OCI-LY7 (cell line): ENCODE measurements around the gene CD300E. TPM values are rescaled to one million over a fixed set of nuclear protein-coding genes. Genes with fewer than 3 reads are reported as not detected.
A peak's percentile ranks its signal among the peaks of the same experiment; 100 is the strongest.

ENCODE experiments used
- BruUV-seq: library from RNA; stranded (reverse); fragments of 400-500 nt; replicated peaks from 2 replicates; lab custom pipeline; 2021; lab: Mats Ljungman, UMichigan
- CTCF ChIA-PET: fragments of 300-600 bp; sonication (Branson Sonifier 250); formaldehyde crosslinking; loops from one replicate; lab custom pipeline; 2022; ENCODE audit warnings: antibody characterized with exemption; ENCODE audit not compliant: unreplicated experiment; lab: Charles Lee
- POLR2A ChIA-PET: fragments of 300-600 bp; sonication (Branson Sonifier 250); formaldehyde crosslinking; loops from one replicate; lab custom pipeline; 2022; ENCODE audit warnings: antibody characterized with exemption; lab: Charles Lee
- DNase-seq: peaks from one replicate; pipeline ENCODE4 v3.0.0-alpha.2; 2015; ENCODE audit warnings: low spot score
- H2AFZ ChIP-seq: fragments of 200-600 bp; sonication (generic), shearing (Covaris generic); 2 replicates; pipeline ENCODE4 v1.6.1; 2014; ENCODE audit warnings: mild to moderate bottlenecking, antibody characterized with exemption, low read length, moderate library complexity
- H3K27ac ChIP-seq: fragments of 200-600 bp; sonication (generic); 2 replicates; pipeline ENCODE4 v1.5.1; 2014; ENCODE audit warnings: mixed run types, low read depth, mild to moderate bottlenecking, moderate library complexity, low read length, inconsistent platforms; ENCODE audit not compliant: poor library complexity, severe bottlenecking
- H3K36me3 ChIP-seq: fragments of 200-600 bp; sonication (generic); 2 replicates; pipeline ENCODE4 v1.6.1; 2014; ENCODE audit warnings: mild to moderate bottlenecking, antibody characterized with exemption, low read length, moderate library complexity, mixed read lengths; ENCODE audit not compliant: insufficient read depth
- H3K4me1 ChIP-seq: fragments of 200-600 bp; sonication (generic); 2 replicates; pipeline ENCODE4 v1.5.1; 2014; ENCODE audit warnings: mild to moderate bottlenecking, low read length; ENCODE audit not compliant: insufficient read depth, poor library complexity, severe bottlenecking
- H3K4me2 ChIP-seq: fragments of 200-600 bp; sonication (generic); 2 replicates; pipeline ENCODE4 v1.6.1; 2014; ENCODE audit warnings: mild to moderate bottlenecking, low read length
- H3K4me3 ChIP-seq: fragments of 200-600 bp; sonication (generic); 2 replicates; pipeline ENCODE4 v1.5.1; 2014; ENCODE audit warnings: mild to moderate bottlenecking, low read depth, low read length; ENCODE audit not compliant: poor library complexity, severe bottlenecking
- H3K79me2 ChIP-seq: fragments of 200-600 bp; sonication (generic); 2 replicates; pipeline ENCODE4 v1.6.1; 2016; ENCODE audit warnings: low read depth, mild to moderate bottlenecking, low read length, moderate library complexity, mixed read lengths; ENCODE audit not compliant: insufficient read depth
- H3K9me2 ChIP-seq: fragments of 200-600 bp; sonication (generic); 2 replicates; pipeline ENCODE4 v1.6.1; 2016; ENCODE audit warnings: mild to moderate bottlenecking, low read length, mixed read lengths; ENCODE audit not compliant: insufficient read depth
- H3K9me3 ChIP-seq: fragments of 200-600 bp; sonication (generic); 2 replicates; pipeline ENCODE4 v1.6.1; 2014; ENCODE audit warnings: mild to moderate bottlenecking, mixed run types, low read length, mixed read lengths
- H4K20me1 ChIP-seq: fragments of 200-600 bp; sonication (generic); 2 replicates; pipeline ENCODE4 v1.6.1; 2014; ENCODE audit warnings: mild to moderate bottlenecking, antibody characterized with exemption, low read length, moderate library complexity, mixed read lengths; ENCODE audit not compliant: insufficient read depth
- CTCF ChIP-seq: fragments of 200-600 bp; sonication (generic); conservative IDR thresholded peaks from 2 replicates; pipeline ENCODE4 v1.5.1; 2014; ENCODE audit warnings: mild to moderate bottlenecking, antibody characterized with exemption, low read length, moderate library complexity, mixed read lengths
- EZH2phosphoT487 ChIP-seq: fragments of 200-600 bp; sonication (generic); IDR thresholded peaks from 2 replicates; pipeline ENCODE4 v1.6.1; 2018; ENCODE audit warnings: low read depth, borderline replicate concordance, mild to moderate bottlenecking, mixed run types, antibody characterized with exemption, low read length, moderate library complexity, mixed read lengths
- intact Hi-C: fragments of 100-400 bp; cut with micrococcal nuclease; formaldehyde crosslinking; loops from one replicate; pipeline ENCODE4 v1.10.0; 2022; ENCODE audit not compliant: unreplicated experiment
- total RNA-seq, 2 experiments: library from RNA; depleted of rRNA in 1 of 2; stranded (reverse); fragments of >200 nt in 1 of 2; shearing (Covaris generic) in 1 of 2; gene quantifications; 2 replicates each; pipeline ENCODE4 v1.2.3, GENCODE V29; 2014 to 2022

CD300E gene
- total RNA-seq, 2 experiments from 2014 or later: not detected

DNA sequence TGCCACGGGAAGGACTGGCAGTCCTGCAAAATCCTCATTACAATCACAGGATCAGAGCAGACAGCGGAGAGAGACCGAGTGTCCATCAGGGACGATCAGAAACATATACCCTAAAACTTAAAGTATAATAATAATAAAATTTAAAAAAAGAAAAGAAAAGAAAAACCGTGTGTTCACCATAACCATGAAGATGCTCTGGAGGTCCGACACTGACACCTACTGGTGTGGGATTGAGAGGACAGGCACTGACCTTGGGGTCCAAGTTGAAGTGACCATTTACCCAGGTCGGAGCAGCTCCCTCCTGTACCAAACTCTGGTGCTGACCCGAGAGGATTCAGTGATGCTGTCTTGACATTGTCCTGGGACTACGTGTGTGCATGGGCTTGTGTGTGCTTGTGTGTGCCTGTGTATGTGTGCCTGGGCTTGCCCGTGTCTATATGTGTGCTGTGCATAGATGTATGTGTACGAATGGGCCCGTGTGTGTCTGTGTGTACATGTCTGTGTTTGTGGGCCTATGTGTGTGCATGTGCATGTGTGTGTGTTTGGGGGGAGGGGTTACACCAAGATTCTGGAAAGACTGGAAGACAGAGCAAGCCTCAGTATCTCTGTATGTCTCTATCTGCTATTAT, 21.5 kb downstream of the CD300E start:
- H3K79me2 ChIP-seq: no peaks in the 10 kb centered on the region
- peak; percentile 54 for DNase-seq
- no peaks in the 10 kb centered on the region for H4K20me1 ChIP-seq
- H3K9me3 ChIP-seq: no peaks in the 10 kb centered on the region
- H3K9me2 ChIP-seq: no peaks in the 10 kb centered on the region
- POLR2A ChIA-PET: no interaction called here
- no TSS peak for BruUV-seq
- no peak overlapping the region for H3K4me2 ChIP-seq
- no peaks in the 10 kb centered on the region for H3K36me3 ChIP-seq
- intact Hi-C loops: loop anchor here (1.0 kb wide), 1 partner anchor 223 kb away; no protein-coding TSS in a partner anchor
- TF ChIP-seq EZH2phosphoT487 (no peak), CTCF (peak; percentile 84)
- CTCF ChIA-PET: interaction anchor here (0.6 kb wide), 1 partner anchor 227 kb away, joined by 5 read pairs; no protein-coding TSS in a partner anchor
- no peak overlapping the region for H3K4me3 ChIP-seq
- no peak overlapping the region for H2AFZ ChIP-seq
- H3K4me1 ChIP-seq: peaks cover 21% of the 10 kb centered on the region
- H3K27ac ChIP-seq: no peak overlapping the region

DNA sequence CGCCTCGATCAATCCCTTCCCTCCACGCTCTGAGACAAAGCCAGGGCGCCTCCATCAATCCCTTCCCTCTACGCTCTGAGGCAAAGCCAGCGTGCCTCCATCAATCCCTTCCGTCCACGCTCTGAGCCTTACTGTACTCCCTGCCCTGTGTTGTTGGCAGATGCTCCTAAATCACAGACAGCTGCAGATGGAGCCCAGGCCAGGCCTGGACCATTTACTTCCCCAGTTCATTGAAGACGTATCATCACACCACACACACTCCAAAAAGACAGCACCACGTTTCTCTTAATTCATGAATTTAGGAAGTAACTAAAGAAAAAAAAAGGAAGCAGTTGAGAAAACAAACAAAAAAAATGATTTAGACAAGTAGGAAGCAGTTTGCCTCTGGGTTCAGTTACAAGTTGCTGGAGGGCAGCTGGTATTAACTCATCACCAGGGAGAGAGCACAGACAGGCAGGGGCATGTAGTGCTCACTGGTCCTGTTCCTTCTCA, 24.0 kb downstream of the CD300E start:
- Histone ChIP-seq H3K4me1 (peaks cover 16% of the 10 kb centered on the region), H2AFZ (no peak overlapping the region), H3K36me3 (no peaks in the 10 kb centered on the region), H3K27ac (no peak overlapping the region), H4K20me1 (no peaks in the 10 kb centered on the region), H3K4me2 (no peak overlapping the region), H3K9me3 (no peaks in the 10 kb centered on the region), H3K79me2 (no peaks in the 10 kb centered on the region), H3K9me2 (no peaks in the 10 kb centered on the region), H3K4me3 (no peak overlapping the region)
- POLR2A ChIA-PET: no interaction called here
- no peak for DNase-seq
- no TSS peak for BruUV-seq
- TF ChIP-seq EZH2phosphoT487: no peak
- CTCF ChIA-PET: no interaction called here
- intact Hi-C loops: no loop called here

DNA sequence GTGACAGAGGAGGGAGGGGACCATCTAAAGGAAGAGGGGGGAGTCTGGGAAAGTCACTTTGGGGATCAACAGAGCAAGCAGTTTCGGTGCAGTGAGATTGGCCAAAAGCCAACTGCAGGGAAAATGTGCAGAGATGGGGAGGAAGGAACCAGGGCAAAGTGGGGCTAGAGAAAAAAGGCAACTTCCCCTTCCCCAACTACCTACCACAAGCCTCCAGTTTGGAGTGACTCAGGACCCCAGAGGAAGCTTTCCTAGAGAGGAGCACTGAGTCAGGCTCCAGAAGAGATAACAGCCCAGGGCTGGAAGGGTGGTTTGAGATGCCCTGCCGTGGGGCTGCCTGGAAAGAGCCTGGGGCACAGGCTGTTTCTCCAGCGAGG, 24.5 kb downstream of the CD300E start:
- Histone ChIP-seq H3K9me2 (no peaks in the 10 kb centered on the region), H4K20me1 (no peaks in the 10 kb centered on the region), H3K4me3 (no peak overlapping the region), H3K4me1 (peaks cover 11% of the 10 kb centered on the region), H3K4me2 (no peak overlapping the region), H3K79me2 (no peaks in the 10 kb centered on the region), H2AFZ (no peak overlapping the region), H3K9me3 (no peaks in the 10 kb centered on the region), H3K36me3 (no peaks in the 10 kb centered on the region), H3K27ac (no peak overlapping the region)
- BruUV-seq: no TSS peak
- no peak for TF ChIP-seq CTCF
- TF ChIP-seq EZH2phosphoT487: no peak
- no peak for DNase-seq
- POLR2A ChIA-PET: no interaction called here
- CTCF ChIA-PET: no interaction called here
- intact Hi-C loops: no loop called here
